GM12873 (cell line): ENCODE data around the gene ZNF26.

ENCODE experiments used
- CTCF ChIP-seq: IDR thresholded peaks from 2 replicates; pipeline ENCODE4 v1.5.1; 2012; ENCODE audit warnings: low read depth, mild to moderate bottlenecking, moderate library complexity, low read length, control low read depth; ENCODE audit not compliant: insufficient read depth; ENCODE audit errors: missing control alignments

ZNF26 gene

GRCh38 chr12:133023566-133023965, 37.4 kb downstream of the ZNF26 start:
- no peak for TF ChIP-seq CTCF

DNA sequence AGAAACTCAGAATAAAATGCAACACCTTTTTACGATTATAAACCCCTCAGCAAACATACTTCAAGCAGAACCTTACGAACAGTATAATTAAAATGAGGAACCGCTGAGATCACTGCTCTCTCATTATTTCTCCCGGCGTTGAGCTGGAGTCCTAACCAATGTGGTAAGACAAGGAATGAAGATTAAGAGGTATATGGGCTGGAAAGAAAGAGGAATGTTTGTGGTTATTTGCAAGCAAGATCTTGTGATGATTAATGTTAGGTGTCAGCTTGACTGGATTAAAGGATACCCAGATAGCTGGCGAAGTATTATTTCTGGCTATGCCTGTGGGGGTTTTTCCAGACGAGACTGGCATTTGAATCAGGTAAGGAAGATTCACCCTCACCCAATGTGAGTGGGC, 40.8 kb downstream of the ZNF26 start:
- TF ChIP-seq CTCF: no peak

GRCh38 chr12:133037207-133038005, 51.2 kb downstream of the ZNF26 start, which contains the start of gene ZNF84:
ZNF84 (plus strand) TSS chr12:133037509; CDS start chr12:133041468, 3,959 bp downstream.
- TF ChIP-seq CTCF: no peak

DNA sequence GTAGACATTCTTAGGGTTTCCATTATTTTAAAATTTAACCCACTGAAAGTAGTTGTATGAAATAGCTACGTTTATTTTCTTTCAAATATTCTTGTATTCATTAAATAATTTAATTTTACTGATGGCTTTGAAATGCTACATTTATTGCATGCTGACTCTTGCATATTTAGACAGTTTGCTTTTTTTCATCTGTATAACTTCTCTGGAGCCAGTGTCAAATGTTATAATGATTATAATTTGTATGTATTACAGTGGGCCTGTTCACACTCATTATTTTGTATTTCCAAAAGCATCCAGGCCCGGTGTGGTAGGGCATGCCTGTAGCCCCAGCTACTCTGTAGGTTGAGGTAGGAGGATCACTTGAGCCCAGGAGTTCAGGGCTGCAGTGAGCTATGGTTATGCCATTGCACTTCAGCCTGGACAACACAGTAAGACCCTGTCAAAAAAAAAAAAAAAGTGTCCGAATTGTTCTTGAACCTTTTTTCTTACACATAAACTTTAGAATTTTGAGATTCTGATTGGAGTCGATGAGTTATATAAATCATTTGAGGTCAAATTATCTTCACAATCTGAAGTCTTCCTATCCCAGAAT, 52.0 kb downstream of the ZNF26 start:
- TF ChIP-seq CTCF: no peak

- TF ChIP-seq CTCF: no peak
Observed at GRCh38 chr12:133046698-133047097, 60.5 kb downstream of the ZNF26 start.

DNA sequence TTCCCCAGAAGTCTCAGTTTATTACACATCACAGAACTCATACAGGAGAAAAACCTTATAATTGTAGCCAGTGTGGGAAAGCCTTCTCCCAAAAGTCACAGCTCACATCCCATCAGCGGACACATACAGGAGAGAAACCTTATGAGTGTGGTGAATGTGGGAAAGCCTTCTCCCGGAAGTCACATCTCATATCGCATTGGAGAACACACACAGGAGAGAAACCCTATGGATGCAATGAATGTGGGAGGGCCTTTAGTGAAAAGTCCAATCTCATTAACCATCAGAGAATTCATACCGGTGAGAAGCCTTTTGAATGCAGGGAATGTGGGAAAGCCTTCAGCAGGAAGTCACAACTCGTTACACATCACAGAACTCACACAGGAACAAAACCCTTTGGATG, 71.3 kb downstream of the ZNF26 start:
- no peak for TF ChIP-seq CTCF

DNA sequence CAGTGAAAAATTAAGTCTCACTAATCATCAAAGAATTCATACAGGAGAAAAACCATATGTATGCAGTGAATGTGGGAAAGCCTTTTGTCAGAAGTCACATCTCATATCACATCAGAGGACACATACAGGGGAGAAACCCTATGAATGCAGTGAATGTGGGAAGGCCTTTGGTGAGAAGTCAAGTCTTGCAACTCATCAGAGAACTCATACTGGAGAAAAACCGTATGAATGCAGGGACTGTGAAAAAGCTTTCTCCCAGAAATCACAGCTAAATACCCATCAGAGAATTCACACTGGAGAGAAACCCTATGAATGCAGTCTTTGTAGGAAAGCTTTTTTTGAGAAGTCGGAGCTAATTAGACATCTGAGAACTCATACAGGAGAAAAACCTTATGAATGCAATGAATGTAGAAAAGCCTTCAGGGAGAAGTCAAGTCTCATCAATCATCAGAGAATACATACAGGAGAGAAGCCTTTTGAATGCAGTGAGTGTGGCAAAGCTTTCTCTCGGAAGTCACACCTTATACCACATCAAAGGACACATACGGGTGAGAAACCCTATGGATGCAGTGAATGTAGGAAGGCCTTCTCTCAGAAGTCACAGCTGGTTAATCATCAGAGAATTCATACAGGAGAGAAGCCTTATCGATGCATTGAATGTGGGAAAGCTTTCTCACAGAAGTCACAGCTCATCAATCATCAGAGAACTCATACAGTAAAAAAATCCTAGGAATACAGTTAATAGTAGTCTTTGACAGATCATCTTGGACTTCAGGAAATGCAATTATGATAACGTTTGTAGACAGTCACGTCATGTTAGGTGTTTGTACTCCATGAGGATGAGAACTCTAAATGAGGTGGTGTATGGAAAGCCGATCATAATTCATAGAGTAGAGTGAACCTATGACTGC, 72.3 kb downstream of the ZNF26 start:
- TF ChIP-seq CTCF: no peak
